Measurements from ENCODE around the gene TNIK.

GRCh38 chr3:171184372-171184771, 275.8 kb downstream of the TNIK start:
- TF ChIP-seq CTCF (IDR thresholded peaks at IDR 0.05; ENCODE audit: low read depth, low read length) (no peak), EZH2phosphoT487 (IDR thresholded peaks at IDR 0.05; ENCODE audit: low read depth) (no peak)
